ENCODE results near the gene ZRANB1. TPM values are rescaled to one million over a fixed set of nuclear protein-coding genes. Genes with fewer than 3 reads are reported as not detected.

The ZRANB1 gene
- total RNA-seq, 1 donor from 2014 or later = 24.5 TPM

GRCh38 chr10:124977161-124977560 is 35.2 kb downstream of the ZRANB1 start:
- Mint-ChIP-seq H3K36me3 (peaks cover 31% of the 10 kb centered on the region), H3K4me3 (no peak overlapping the region), H3K9me3 (no peaks in the 10 kb centered on the region), H3K27ac (no peak overlapping the region), H3K4me1 (ENCODE audit: unreplicated experiment) (peaks cover 13% of the 10 kb centered on the region), H3K27me3 (no peaks in the 10 kb centered on the region)
- no peak for DNase-seq (ENCODE audit: extremely low spot score, unreplicated experiment)
- no peak for TF ChIP-seq CTCF (conservative IDR thresholded peaks at IDR 0.05)

GRCh38 chr10:124977648-124978375 is 35.9 kb downstream of the ZRANB1 start:
- H3K9me3 Mint-ChIP-seq = no peaks in the 10 kb centered on the region
- H3K36me3 Mint-ChIP-seq = peaks cover 33% of the 10 kb centered on the region
- H3K27ac Mint-ChIP-seq = peak overlapping the region; percentile 4
- no peaks in the 10 kb centered on the region for H3K27me3 Mint-ChIP-seq
- no peak for DNase-seq (ENCODE audit: extremely low spot score, unreplicated experiment)
- peaks cover 13% of the 10 kb centered on the region for H3K4me1 Mint-ChIP-seq (ENCODE audit: unreplicated experiment)
- TF ChIP-seq CTCF (conservative IDR thresholded peaks at IDR 0.05) = no peak
- H3K4me3 Mint-ChIP-seq = no peak overlapping the region

GRCh38 chr10:124978376-124978725 is 36.4 kb downstream of the ZRANB1 start:
- Mint-ChIP-seq H3K4me1 (ENCODE audit: unreplicated experiment) (peaks cover 17% of the 10 kb centered on the region), H3K27me3 (no peaks in the 10 kb centered on the region), H3K4me3 (no peak overlapping the region), H3K27ac (no peak overlapping the region), H3K9me3 (no peaks in the 10 kb centered on the region), H3K36me3 (peaks cover 37% of the 10 kb centered on the region)
- no peak for TF ChIP-seq CTCF (conservative IDR thresholded peaks at IDR 0.05)
- DNase-seq (ENCODE audit: extremely low spot score, unreplicated experiment) = no peak

- H3K27me3 Mint-ChIP-seq = no peaks in the 10 kb centered on the region
- peaks cover 12% of the 10 kb centered on the region for H3K4me1 Mint-ChIP-seq (ENCODE audit: unreplicated experiment)
- no peak for DNase-seq (ENCODE audit: extremely low spot score, unreplicated experiment)
- H3K27ac Mint-ChIP-seq = peak overlapping the region; percentile 26
- peaks cover 32% of the 10 kb centered on the region for H3K36me3 Mint-ChIP-seq
- TF ChIP-seq CTCF (conservative IDR thresholded peaks at IDR 0.05) = no peak
- no peak overlapping the region for H3K4me3 Mint-ChIP-seq
- H3K9me3 Mint-ChIP-seq = no peaks in the 10 kb centered on the region
These were observed 41.4 kb downstream of the ZRANB1 start for GRCh38 chr10:124983321-124983720.

GRCh38 chr10:124984376-124984775 is 42.5 kb downstream of the ZRANB1 start:
- Mint-ChIP-seq H3K9me3 (no peaks in the 10 kb centered on the region), H3K27me3 (no peaks in the 10 kb centered on the region), H3K4me1 (ENCODE audit: unreplicated experiment) (peaks cover 10% of the 10 kb centered on the region), H3K36me3 (peaks cover 40% of the 10 kb centered on the region), H3K27ac (no peak overlapping the region), H3K4me3 (no peak overlapping the region)
- DNase-seq (ENCODE audit: extremely low spot score, unreplicated experiment) = no peak
- no peak for TF ChIP-seq CTCF (conservative IDR thresholded peaks at IDR 0.05)
